Hepatocyte (in vitro differentiated cells): ENCODE results near the gene SDR42E1. TPM values are rescaled to one million over a fixed set of nuclear protein-coding genes. Genes with fewer than 3 reads are reported as not detected.

Experiments
- DNase-seq: peaks from one replicate; pipeline ENCODE4 v3.0.0-alpha.2; 2016; ENCODE audit warnings: low spot score
- H2AFZ ChIP-seq: fragments of 200-600 bp; sonication (generic); 2 replicates; pipeline ENCODE4 v1.6.0; 2016; ENCODE audit warnings: antibody characterized with exemption, mild to moderate bottlenecking
- H3K27ac ChIP-seq: fragments of 200-600 bp; sonication (generic); 2 replicates; pipeline ENCODE4 v1.5.1; 2016; ENCODE audit warnings: mild to moderate bottlenecking
- H3K27me3 ChIP-seq: fragments of 200-600 bp; sonication (generic); 2 replicates; pipeline ENCODE4 v1.6.1; 2016
- H3K36me3 ChIP-seq: fragments of 200-600 bp; sonication (generic); replicated peaks from 2 replicates; pipeline ENCODE4 v1.5.1; 2016; ENCODE audit warnings: low read depth; ENCODE audit not compliant: insufficient read depth
- H3K4me1 ChIP-seq: fragments of 200-600 bp; sonication (generic); 2 replicates; pipeline ENCODE4 v1.5.1; 2016; ENCODE audit warnings: mild to moderate bottlenecking, moderate library complexity; ENCODE audit not compliant: insufficient read depth
- H3K4me2 ChIP-seq: fragments of 200-600 bp; sonication (generic); 2 replicates; pipeline ENCODE4 v1.6.0; 2016
- H3K4me3 ChIP-seq: fragments of 200-600 bp; sonication (generic); 2 replicates; pipeline ENCODE4 v1.5.1; 2016; ENCODE audit warnings: mild to moderate bottlenecking
- H3K79me2 ChIP-seq: fragments of 200-600 bp; sonication (generic); 2 replicates; pipeline ENCODE4 v1.6.0; 2017; ENCODE audit warnings: mild to moderate bottlenecking
- H3K9me2 ChIP-seq: fragments of 200-600 bp; sonication (generic); replicated peaks from 2 replicates; pipeline ENCODE4 v1.6.0; 2017; ENCODE audit warnings: mild to moderate bottlenecking; ENCODE audit not compliant: insufficient read depth
- H3K9me3 ChIP-seq: fragments of 200-600 bp; sonication (generic); 2 replicates; pipeline ENCODE4 v1.5.1; 2016; ENCODE audit warnings: low read depth, mild to moderate bottlenecking
- H4K20me1 ChIP-seq: fragments of 200-600 bp; sonication (generic); 2 replicates; pipeline ENCODE4 v1.6.0; 2016; ENCODE audit warnings: mild to moderate bottlenecking; ENCODE audit not compliant: insufficient read depth, poor library complexity, severe bottlenecking
- EZH2 ChIP-seq: fragments of 200-600 bp; sonication (generic); IDR thresholded peaks from 2 replicates; pipeline ENCODE4 v1.6.1; 2016; ENCODE audit warnings: antibody characterized with exemption, mild to moderate bottlenecking, borderline replicate concordance
- EZH2phosphoT487 ChIP-seq: fragments of 200-600 bp; sonication (generic); IDR thresholded peaks from one replicate; pipeline ENCODE4 v1.6.1; 2018; ENCODE audit warnings: antibody characterized with exemption, mild to moderate bottlenecking, low read depth, moderate library complexity; ENCODE audit not compliant: unreplicated experiment, severe bottlenecking
- WGBS: methylation state at CpG from one replicate; pipeline ENCODE4 v1.1.6; 2016; ENCODE audit warnings: low lambda C conversion rate; ENCODE audit errors: missing lambda C conversion rate; 5-methylcytosine and 5-hydroxymethylcytosine counted together
- polyA plus RNA-seq: library from polyadenylated mRNA; unstranded; fragments of >200 nt; fragmentation: Nextera tagmentation; extraction: Ambion mirVana; gene quantifications from 2 replicates; pipeline ENCODE4 v1.2.1, GENCODE V29; 2016
- total RNA-seq: library from RNA; depleted of rRNA; stranded (reverse); fragments of >200 nt; gene quantifications from 2 replicates; pipeline ENCODE4 v1.2.3, GENCODE V29; 2014
- TF ChIP-seq, protein P1 (sequence below): fragments of 200-600 bp; sonication (generic); IDR thresholded peaks from 2 replicates; pipeline ENCODE4 v1.5.1; 2016; ENCODE audit warnings: antibody characterized with exemption, mild to moderate bottlenecking; ENCODE audit not compliant: poor library complexity

Gene SDR42E1
- total and polyA plus RNA-seq, 2 experiments from 2014 or later, result 0.04 TPM; not detected in 1

DNA sequence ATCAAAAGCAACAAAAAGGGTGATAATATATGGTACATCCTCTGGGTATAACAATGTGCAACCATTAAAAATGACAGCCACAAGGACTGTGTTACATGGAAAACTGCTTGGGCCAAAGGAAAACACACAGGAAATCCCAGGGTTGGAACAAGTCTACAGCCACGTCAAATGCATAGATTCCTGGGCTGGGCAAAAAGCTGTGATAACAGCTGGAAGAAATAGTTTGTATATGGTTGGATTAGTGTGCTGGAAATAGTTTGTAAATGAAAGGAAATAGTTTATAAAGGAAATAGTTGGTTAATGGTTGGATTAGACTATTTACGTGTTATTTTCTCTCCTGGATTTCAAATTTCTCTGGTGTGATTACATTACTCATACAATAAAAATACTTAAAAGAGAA is 26.4 kb upstream of the SDR42E1 start:
- Histone ChIP-seq H3K4me2 (peak overlapping the region; percentile 74), H4K20me1 (no peaks in the 10 kb centered on the region), H3K36me3 (no peaks in the 10 kb centered on the region), H3K27me3 (no peaks in the 10 kb centered on the region), H3K9me3 (no peaks in the 10 kb centered on the region), H3K79me2 (peaks cover 70% of the 10 kb centered on the region), H3K4me3 (no peak overlapping the region), H3K4me1 (peaks cover 24% of the 10 kb centered on the region), H3K27ac (peak overlapping the region; percentile 71), H3K9me2 (no peaks in the 10 kb centered on the region), H2AFZ (no peak overlapping the region)
- WGBS, result 49% methylated on average over 2 of the region's 2 CpGs
- TF ChIP-seq, protein P1, sequence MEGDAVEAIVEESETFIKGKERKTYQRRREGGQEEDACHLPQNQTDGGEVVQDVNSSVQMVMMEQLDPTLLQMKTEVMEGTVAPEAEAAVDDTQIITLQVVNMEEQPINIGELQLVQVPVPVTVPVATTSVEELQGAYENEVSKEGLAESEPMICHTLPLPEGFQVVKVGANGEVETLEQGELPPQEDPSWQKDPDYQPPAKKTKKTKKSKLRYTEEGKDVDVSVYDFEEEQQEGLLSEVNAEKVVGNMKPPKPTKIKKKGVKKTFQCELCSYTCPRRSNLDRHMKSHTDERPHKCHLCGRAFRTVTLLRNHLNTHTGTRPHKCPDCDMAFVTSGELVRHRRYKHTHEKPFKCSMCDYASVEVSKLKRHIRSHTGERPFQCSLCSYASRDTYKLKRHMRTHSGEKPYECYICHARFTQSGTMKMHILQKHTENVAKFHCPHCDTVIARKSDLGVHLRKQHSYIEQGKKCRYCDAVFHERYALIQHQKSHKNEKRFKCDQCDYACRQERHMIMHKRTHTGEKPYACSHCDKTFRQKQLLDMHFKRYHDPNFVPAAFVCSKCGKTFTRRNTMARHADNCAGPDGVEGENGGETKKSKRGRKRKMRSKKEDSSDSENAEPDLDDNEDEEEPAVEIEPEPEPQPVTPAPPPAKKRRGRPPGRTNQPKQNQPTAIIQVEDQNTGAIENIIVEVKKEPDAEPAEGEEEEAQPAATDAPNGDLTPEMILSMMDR, result no peak
- TF ChIP-seq EZH2, result no peak
- TF ChIP-seq EZH2phosphoT487, result no peak
- no peak for DNase-seq

DNA sequence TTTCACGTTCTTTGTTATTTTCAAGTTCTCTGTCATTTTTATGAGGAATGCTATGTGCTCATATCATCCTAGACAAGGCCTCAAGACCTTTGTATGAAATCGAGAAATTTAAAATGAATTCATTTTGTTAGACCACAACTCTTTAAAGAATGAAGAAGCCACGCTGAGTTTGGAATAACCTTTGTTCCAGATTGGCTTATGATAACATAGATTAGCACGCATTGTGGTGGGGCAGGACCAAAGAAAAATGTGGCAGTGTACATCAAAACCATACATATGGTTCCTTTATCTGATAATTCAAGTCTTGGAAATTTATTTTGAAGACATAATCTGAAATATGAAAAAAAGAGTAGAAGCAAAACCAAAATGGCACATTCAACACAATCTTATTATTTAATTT is 26.0 kb upstream of the SDR42E1 start:
- 67% methylated on average over 4 of the region's 4 CpGs for WGBS
- peak overlapping the region; percentile 71 for H3K27ac ChIP-seq
- H2AFZ ChIP-seq, result no peak overlapping the region
- TF ChIP-seq EZH2, result no peak
- TF ChIP-seq EZH2phosphoT487, result no peak
- TF ChIP-seq, protein P1, result no peak
- peaks cover 24% of the 10 kb centered on the region for H3K4me1 ChIP-seq
- H3K27me3 ChIP-seq, result no peaks in the 10 kb centered on the region
- H3K9me2 ChIP-seq, result no peaks in the 10 kb centered on the region
- DNase-seq, result no peak
- no peaks in the 10 kb centered on the region for H3K36me3 ChIP-seq
- no peaks in the 10 kb centered on the region for H3K9me3 ChIP-seq
- no peak overlapping the region for H3K4me3 ChIP-seq
- H3K4me2 ChIP-seq, result peak overlapping the region; percentile 74
- peaks cover 66% of the 10 kb centered on the region for H3K79me2 ChIP-seq
- H4K20me1 ChIP-seq, result no peaks in the 10 kb centered on the region

DNA sequence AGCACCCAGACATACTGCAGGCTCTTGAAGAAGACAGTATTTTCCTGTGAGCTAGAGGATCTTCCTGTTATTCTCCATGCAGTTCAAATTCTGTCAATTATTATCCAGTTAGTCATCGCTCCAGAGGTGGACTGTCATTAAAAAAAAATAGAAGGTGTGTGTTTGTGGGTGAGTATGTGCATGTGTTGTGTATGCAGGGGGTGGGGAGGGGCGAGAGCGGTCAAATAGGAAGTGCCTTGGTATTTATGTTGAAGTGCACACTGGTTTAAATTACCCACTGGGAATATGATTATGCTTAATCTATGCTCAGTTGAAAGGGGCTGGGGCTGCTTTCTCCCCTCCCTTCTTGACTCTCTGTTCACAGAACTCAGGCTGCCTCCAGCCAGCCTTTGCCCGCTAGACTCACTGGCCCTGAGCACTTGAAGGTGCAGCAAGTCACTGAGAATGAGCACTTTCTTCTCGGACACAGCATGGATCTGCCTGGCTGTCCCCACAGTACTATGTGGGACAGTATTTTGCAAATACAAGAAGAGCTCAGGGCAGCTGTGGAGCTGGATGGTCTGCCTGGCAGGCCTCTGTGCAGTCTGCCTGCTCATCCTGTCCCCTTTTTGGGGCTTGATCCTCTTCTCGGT is 23.8 kb upstream of the SDR42E1 start, which contains the start of gene HSD17B2:
TSS of gene HSD17B2 (plus strand) at position 273 of the 632 bp plus-strand sequence. CDS start at position 445, 172 bp downstream.
- peaks cover 24% of the 10 kb centered on the region for H3K4me1 ChIP-seq
- no peaks in the 10 kb centered on the region for H4K20me1 ChIP-seq
- no peaks in the 10 kb centered on the region for H3K36me3 ChIP-seq
- 52% methylated on average over 6 of the region's 6 CpGs for WGBS
- peak; percentile 64 for DNase-seq
- TF ChIP-seq EZH2 (no peak), EZH2phosphoT487 (no peak)
- TF ChIP-seq, protein P1, result no peak
- H3K9me3 ChIP-seq, result no peaks in the 10 kb centered on the region
- peak within 1 kb of the TSS; percentile 8 for H3K4me3 ChIP-seq
- no peak within 1 kb of the TSS for H2AFZ ChIP-seq
- peak within 1 kb of the TSS; percentile 74 for H3K4me2 ChIP-seq
- no peaks in the 10 kb centered on the region for H3K27me3 ChIP-seq
- peak within 1 kb of the TSS; percentile 71 for H3K27ac ChIP-seq
- peaks cover 46% of the 10 kb centered on the region for H3K79me2 ChIP-seq
- no peaks in the 10 kb centered on the region for H3K9me2 ChIP-seq
